Measurements from ENCODE around the gene LIPC.

LIPC gene

GRCh38 chr15:58460116-58460790, 28.5 kb downstream of the LIPC start:
- no peak for DNase-seq

GRCh38 chr15:58460872-58461271, 29.1 kb downstream of the LIPC start:
- DNase-seq, result no peak

- DNase-seq, result no peak
These were observed 30.8 kb downstream of the LIPC start for GRCh38 chr15:58462547-58462946.

GRCh38 chr15:58462973-58463663, 31.3 kb downstream of the LIPC start:
- no peak for DNase-seq

GRCh38 chr15:58463815-58464650, 32.2 kb downstream of the LIPC start:
- DNase-seq, result no peak

GRCh38 chr15:58465070-58465469, 33.3 kb downstream of the LIPC start:
- no peak for DNase-seq

- DNase-seq, result no peak
These were observed 34.2 kb downstream of the LIPC start for GRCh38 chr15:58465866-58466517.

GRCh38 chr15:58466566-58466965, 34.8 kb downstream of the LIPC start:
- no peak for DNase-seq

GRCh38 chr15:58467121-58467721, 35.4 kb downstream of the LIPC start:
- no peak for DNase-seq

GRCh38 chr15:58467722-58468423, 36.1 kb downstream of the LIPC start:
- no peak for DNase-seq

GRCh38 chr15:58469432-58470353, 37.9 kb downstream of the LIPC start:
- DNase-seq, result peak; percentile 55

GRCh38 chr15:58471348-58471747, 39.6 kb downstream of the LIPC start:
- no peak for DNase-seq

GRCh38 chr15:58472221-58472620, 40.4 kb downstream of the LIPC start:
- DNase-seq, result no peak

GRCh38 chr15:58472821-58473581, 41.2 kb downstream of the LIPC start:
- DNase-seq, result peak; percentile 16

- DNase-seq, result no peak
These were observed 41.9 kb downstream of the LIPC start for GRCh38 chr15:58473724-58474123.

GRCh38 chr15:58474741-58475323, 43.0 kb downstream of the LIPC start:
- DNase-seq, result no peak

GRCh38 chr15:58475573-58476524, 44.1 kb downstream of the LIPC start:
- peak; percentile 25 for DNase-seq

- DNase-seq, result no peak
These were observed 44.9 kb downstream of the LIPC start for GRCh38 chr15:58476525-58477162.
